ENCODE measurements around the gene MLKL.

DNA sequence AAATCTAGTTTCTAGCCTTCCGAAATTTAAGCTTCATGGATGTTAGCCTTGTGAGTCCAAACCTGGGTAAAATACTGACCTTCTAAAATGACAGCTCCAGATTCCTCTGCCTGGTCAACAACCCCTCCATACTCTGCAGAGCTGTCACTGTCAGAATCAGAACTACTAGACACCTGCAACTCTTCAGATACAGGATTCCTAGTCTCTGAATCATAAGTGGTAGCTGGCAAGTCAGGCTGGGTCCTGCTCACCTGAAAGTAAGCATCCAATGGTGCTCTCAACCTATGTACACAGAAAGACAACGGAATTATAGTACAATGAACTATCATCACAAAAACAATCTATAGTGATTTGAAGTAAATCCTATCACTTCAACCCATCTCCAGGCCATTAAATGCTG, 48.8 kb downstream of the MLKL start:
- TF ChIP-seq, protein P1, sequence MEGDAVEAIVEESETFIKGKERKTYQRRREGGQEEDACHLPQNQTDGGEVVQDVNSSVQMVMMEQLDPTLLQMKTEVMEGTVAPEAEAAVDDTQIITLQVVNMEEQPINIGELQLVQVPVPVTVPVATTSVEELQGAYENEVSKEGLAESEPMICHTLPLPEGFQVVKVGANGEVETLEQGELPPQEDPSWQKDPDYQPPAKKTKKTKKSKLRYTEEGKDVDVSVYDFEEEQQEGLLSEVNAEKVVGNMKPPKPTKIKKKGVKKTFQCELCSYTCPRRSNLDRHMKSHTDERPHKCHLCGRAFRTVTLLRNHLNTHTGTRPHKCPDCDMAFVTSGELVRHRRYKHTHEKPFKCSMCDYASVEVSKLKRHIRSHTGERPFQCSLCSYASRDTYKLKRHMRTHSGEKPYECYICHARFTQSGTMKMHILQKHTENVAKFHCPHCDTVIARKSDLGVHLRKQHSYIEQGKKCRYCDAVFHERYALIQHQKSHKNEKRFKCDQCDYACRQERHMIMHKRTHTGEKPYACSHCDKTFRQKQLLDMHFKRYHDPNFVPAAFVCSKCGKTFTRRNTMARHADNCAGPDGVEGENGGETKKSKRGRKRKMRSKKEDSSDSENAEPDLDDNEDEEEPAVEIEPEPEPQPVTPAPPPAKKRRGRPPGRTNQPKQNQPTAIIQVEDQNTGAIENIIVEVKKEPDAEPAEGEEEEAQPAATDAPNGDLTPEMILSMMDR (IDR thresholded peaks at IDR 0.05): no peak
- TF ChIP-seq POLR2A (IDR thresholded peaks at IDR 0.05): no peak
